WTC11 (cell line): Measurements from ENCODE around the gene NEDD9. TPM values are rescaled to one million over a fixed set of nuclear protein-coding genes. Genes with fewer than 3 reads are reported as not detected.

Experiments used
- ATAC-seq: fragments of 200-7000 bp; cut with Tn5 transposase; 2 replicates; pipeline ENCODE4 v1.10.0; 2021; ENCODE audit warnings: mild to moderate bottlenecking, moderate library complexity
- CTCF ChIA-PET: fragments of 300-600 bp; sonication (Branson Sonifier 250); formaldehyde crosslinking; loops from one replicate; lab custom pipeline; 2021; ENCODE audit warnings: antibody characterized with exemption; lab: Charles Lee
- POLR2A ChIA-PET: fragments of 350-600 bp; sonication (Branson Sonifier 250); formaldehyde crosslinking; loops from one replicate; lab custom pipeline; 2021; ENCODE audit warnings: antibody characterized with exemption; lab: Charles Lee
- DNase-seq: peaks from one replicate; pipeline ENCODE4 v3.0.0; 2021; ENCODE audit warnings: low spot score
- H3K27ac Mint-ChIP-seq: 2 replicates; pipeline ENCODE4 v1.8.0; 2021; ENCODE audit warnings: mixed read lengths
- H3K27me3 Mint-ChIP-seq: 2 replicates; pipeline ENCODE4 v1.8.0; 2021; ENCODE audit warnings: low read depth, mild to moderate bottlenecking, moderate library complexity, mixed read lengths
- H3K36me3 Mint-ChIP-seq: 2 replicates; pipeline ENCODE4 v1.8.0; 2021; ENCODE audit warnings: mixed read lengths
- H3K4me1 Mint-ChIP-seq: 2 replicates; pipeline ENCODE4 v1.8.0; 2022; ENCODE audit warnings: mixed read lengths
- H3K4me3 Mint-ChIP-seq: 2 replicates; pipeline ENCODE4 v1.8.0; 2021; ENCODE audit warnings: mild to moderate bottlenecking, moderate library complexity, mixed read lengths
- H3K9me3 Mint-ChIP-seq: 2 replicates; pipeline ENCODE4 v1.8.0; 2021; ENCODE audit warnings: mixed read lengths
- CBFB ChIP-seq: sonication (generic); formaldehyde crosslinking; IDR thresholded peaks from 2 replicates; pipeline ENCODE4 v1.8.1; 2022; ENCODE audit warnings: mild to moderate bottlenecking, low read depth, missing genetic modification reagents
- FOXJ3 ChIP-seq: sonication (generic); formaldehyde crosslinking; IDR thresholded peaks from 2 replicates; pipeline ENCODE4 v1.9.0; 2021; ENCODE audit warnings: missing genetic modification reagents, mild to moderate bottlenecking, borderline replicate concordance
- IRF2 ChIP-seq: sonication (generic); formaldehyde crosslinking; IDR thresholded peaks from 2 replicates; pipeline ENCODE4 v1.8.0; 2022; ENCODE audit warnings: low read depth, missing genetic modification reagents, borderline replicate concordance
- JUN ChIP-seq: sonication (generic); formaldehyde crosslinking; IDR thresholded peaks from 2 replicates; pipeline ENCODE4 v1.8.0; 2023; ENCODE audit warnings: mild to moderate bottlenecking, missing genetic modification reagents
- MXD4 ChIP-seq: fragments of 250-450 bp; sonication (Bioruptor Pico); IDR thresholded peaks from 2 replicates; pipeline ENCODE4 v1.8.0; 2021; ENCODE audit warnings: mild to moderate bottlenecking, moderate library complexity, borderline replicate concordance
- NFE2L1 ChIP-seq: sonication (generic); formaldehyde crosslinking; IDR thresholded peaks from 2 replicates; pipeline ENCODE4 v1.8.1; 2023; ENCODE audit warnings: missing genetic modification reagents
- OVOL2 ChIP-seq: fragments of 250-450 bp; sonication (Bioruptor Pico); IDR thresholded peaks from 2 replicates; pipeline ENCODE4 v1.9.0; 2021; ENCODE audit warnings: mild to moderate bottlenecking, borderline replicate concordance
- PRRX2 ChIP-seq: fragments of 250-450 bp; sonication (Bioruptor Pico); IDR thresholded peaks from 2 replicates; pipeline ENCODE4 v1.8.0; 2021; ENCODE audit warnings: mild to moderate bottlenecking
- SMAD3 ChIP-seq: sonication (generic); formaldehyde crosslinking; IDR thresholded peaks from 2 replicates; pipeline ENCODE4 v1.8.0; 2022; ENCODE audit warnings: missing genetic modification reagents, mild to moderate bottlenecking, borderline replicate concordance
- SMAD4 ChIP-seq: sonication (generic); formaldehyde crosslinking; IDR thresholded peaks from 2 replicates; pipeline ENCODE4 v1.8.0; 2022; ENCODE audit warnings: mild to moderate bottlenecking, missing genetic modification reagents
- SP1 ChIP-seq: sonication (generic); formaldehyde crosslinking; conservative IDR thresholded peaks from 2 replicates; pipeline ENCODE4 v1.8.1; 2022; ENCODE audit warnings: missing genetic modification reagents
- TEAD1 ChIP-seq: sonication (generic); formaldehyde crosslinking; IDR thresholded peaks from 2 replicates; pipeline ENCODE4 v1.8.0; 2022; ENCODE audit warnings: mild to moderate bottlenecking, missing genetic modification reagents
- TEAD4 ChIP-seq: sonication (generic); formaldehyde crosslinking; IDR thresholded peaks from 2 replicates; pipeline ENCODE4 v1.8.0; 2022; ENCODE audit warnings: mild to moderate bottlenecking, missing genetic modification reagents
- ZNF396 ChIP-seq: fragments of 250-450 bp; sonication (Bioruptor Pico); IDR thresholded peaks from 2 replicates; pipeline ENCODE4 v1.8.0; 2021; ENCODE audit warnings: mild to moderate bottlenecking, moderate library complexity, borderline replicate concordance
- total RNA-seq: library from RNA; stranded (reverse); gene quantifications from 3 replicates; pipeline ENCODE4 v1.2.3, GENCODE V29; 2021
- TF ChIP-seq, protein P1 (sequence below): fragments of 250-450 bp; sonication (Bioruptor Pico); conservative IDR thresholded peaks from 2 replicates; pipeline ENCODE4 v1.9.0; 2021; ENCODE audit warnings: mild to moderate bottlenecking
- TF ChIP-seq, protein P2 (sequence below): sonication (generic); formaldehyde crosslinking; IDR thresholded peaks from 2 replicates; pipeline ENCODE4 v1.8.0; 2022; ENCODE audit warnings: mild to moderate bottlenecking, missing genetic modification reagents
- TF ChIP-seq, protein P3 (sequence below): sonication (generic); formaldehyde crosslinking; IDR thresholded peaks from 2 replicates; pipeline ENCODE4 v1.8.1; 2023; ENCODE audit warnings: mild to moderate bottlenecking, missing genetic modification reagents, borderline replicate concordance
- TF ChIP-seq, protein P4 (sequence below): sonication (generic); formaldehyde crosslinking; IDR thresholded peaks from 2 replicates; pipeline ENCODE4 v1.8.0; 2023; ENCODE audit warnings: missing genetic modification reagents, mild to moderate bottlenecking, borderline replicate concordance
- TF ChIP-seq, protein P5 (sequence below): sonication (generic); formaldehyde crosslinking; IDR thresholded peaks from 2 replicates; pipeline ENCODE4 v1.8.0; 2022; ENCODE audit warnings: mild to moderate bottlenecking, missing genetic modification reagents
- TF ChIP-seq, protein P6 (sequence below): sonication (generic); formaldehyde crosslinking; IDR thresholded peaks from 2 replicates; pipeline ENCODE4 v1.8.1; 2023; ENCODE audit warnings: mild to moderate bottlenecking, missing genetic modification reagents

NEDD9 gene
- total RNA-seq, 1 experiment from 2014 or later = 9.8 TPM

DNA sequence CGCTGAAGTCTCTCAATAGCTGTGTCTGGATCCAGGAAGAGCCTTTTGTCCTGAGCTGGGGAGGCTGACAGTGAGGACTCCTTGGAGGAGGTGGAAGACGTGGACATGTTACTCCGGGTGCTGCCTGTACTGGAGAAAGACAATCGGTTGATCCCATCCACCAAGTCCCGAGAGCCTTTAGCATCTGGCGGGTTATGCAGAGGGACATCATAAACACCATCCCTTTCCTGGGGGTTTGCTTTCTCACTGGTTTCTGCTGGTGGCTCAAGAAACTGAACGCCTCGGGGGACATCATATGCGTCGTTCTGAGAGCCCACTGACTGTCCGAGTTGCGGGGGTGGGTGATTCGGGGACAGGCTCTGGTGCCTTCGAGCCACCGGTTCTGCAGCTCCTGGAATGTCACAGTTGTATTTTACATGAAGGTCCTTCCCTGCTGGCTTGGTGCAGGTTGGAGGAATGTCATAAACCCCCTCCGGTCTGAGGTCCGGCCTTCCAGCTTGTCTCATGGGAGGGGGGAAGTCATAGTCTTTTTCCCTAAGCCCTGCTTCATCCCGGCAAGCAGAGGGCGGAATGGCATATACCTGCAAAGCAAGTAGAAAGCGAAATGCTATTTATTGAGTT lies 41.7 kb downstream of the NEDD9 start:
- ChIA-PET POLR2A (no interaction called here), CTCF (interaction anchor here (0.7 kb wide), 1 partner anchor 306 kb away, joined by 3 read pairs; no protein-coding TSS in a partner anchor)
- no peak overlapping the region for H3K4me3 Mint-ChIP-seq
- peaks cover 42% of the 10 kb centered on the region for H3K4me1 Mint-ChIP-seq
- no peak overlapping the region for H3K27ac Mint-ChIP-seq
- peaks cover 57% of the 10 kb centered on the region for H3K36me3 Mint-ChIP-seq
- TF ChIP-seq FOXJ3 (CRISPR knock-in tag) (no peak), NFE2L1 (CRISPR knock-in tag) (no peak), SMAD3 (no peak), SP1 (no peak), ZNF396 (CRISPR knock-in tag) (no peak), SMAD4 (CRISPR knock-in tag) (no peak), CBFB (CRISPR knock-in tag) (no peak), TEAD1 (CRISPR knock-in tag) (no peak), JUN (no peak), TEAD4 (CRISPR knock-in tag) (no peak)
- TF ChIP-seq, protein P1, sequence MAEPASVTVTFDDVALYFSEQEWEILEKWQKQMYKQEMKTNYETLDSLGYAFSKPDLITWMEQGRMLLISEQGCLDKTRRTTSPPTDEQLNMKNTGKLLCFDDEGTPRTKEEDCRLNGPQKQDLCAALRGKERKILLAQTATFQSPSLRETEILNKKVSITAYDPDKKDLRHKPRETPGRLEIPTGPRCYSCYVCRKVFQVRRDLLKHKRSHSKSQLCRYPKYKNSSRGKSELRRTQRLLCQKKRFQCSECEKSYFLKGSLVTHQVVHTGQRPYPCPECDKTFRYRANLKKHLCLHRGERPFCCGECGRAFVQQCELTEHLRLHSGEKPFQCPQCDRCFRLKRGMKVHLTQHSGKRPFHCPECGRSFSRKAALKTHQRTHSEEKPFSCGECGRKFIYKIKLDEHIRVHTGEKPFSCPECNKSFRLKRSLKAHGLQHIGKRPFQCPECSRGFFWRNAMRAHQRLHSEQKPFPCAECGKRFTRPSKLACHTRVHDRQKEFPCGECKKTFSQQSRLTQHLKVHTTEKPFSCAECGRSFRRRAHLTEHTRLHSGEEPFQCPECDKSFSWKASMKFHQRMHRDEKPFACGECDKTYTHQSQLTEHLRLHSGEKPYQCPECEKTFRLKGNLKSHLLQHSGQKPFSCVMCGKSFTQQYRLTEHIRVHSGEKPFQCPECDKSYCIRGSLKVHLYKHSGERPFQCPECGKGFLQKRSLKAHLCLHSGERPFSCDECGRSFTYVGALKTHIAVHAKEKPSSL (CRISPR knock-in tag) = no peak
- TF ChIP-seq, protein P2, sequence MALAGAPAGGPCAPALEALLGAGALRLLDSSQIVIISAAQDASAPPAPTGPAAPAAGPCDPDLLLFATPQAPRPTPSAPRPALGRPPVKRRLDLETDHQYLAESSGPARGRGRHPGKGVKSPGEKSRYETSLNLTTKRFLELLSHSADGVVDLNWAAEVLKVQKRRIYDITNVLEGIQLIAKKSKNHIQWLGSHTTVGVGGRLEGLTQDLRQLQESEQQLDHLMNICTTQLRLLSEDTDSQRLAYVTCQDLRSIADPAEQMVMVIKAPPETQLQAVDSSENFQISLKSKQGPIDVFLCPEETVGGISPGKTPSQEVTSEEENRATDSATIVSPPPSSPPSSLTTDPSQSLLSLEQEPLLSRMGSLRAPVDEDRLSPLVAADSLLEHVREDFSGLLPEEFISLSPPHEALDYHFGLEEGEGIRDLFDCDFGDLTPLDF = no peak
- no peaks in the 10 kb centered on the region for H3K27me3 Mint-ChIP-seq
- DNase-seq (no peak), ATAC-seq (no peak)
- H3K9me3 Mint-ChIP-seq = peaks cover 5% of the 10 kb centered on the region

DNA sequence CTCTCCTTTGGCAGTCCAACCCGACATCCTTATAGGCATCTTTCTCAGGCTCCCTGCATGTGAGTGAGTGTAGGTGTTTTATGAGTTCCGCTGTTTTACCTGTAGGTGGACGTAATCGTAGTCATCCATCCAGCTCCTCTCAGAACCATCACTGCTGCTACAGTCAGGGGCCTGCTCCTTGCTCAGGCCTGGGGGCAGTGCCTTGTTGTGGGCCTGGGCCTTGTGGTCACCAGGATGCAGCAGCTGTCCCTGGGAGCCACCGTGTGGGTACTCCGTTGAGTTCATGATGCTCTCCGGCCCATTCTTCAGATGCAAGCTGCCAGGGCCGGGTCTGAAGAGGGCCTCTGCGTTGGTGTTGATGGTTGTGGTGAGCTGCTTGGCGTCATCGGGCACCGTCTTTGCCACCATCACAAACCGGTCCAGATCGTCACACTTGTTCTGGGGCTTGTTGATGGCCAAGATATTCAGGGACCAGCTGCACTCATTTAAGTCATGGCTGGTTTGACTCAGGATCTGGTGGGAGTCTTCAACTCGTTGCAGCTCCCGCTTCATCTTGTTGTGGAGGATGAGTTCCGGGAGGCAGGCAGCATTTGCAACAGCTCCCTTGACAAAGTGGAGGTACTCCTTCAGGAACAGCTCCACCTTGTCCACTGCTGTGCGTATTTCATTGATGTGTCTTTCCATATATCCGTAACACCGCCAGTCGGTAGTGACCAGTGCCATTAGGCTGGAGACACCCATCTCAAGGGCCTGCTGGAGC lies 42.4 kb downstream of the NEDD9 start:
- H3K4me1 Mint-ChIP-seq = peaks cover 35% of the 10 kb centered on the region
- no peak overlapping the region for H3K4me3 Mint-ChIP-seq
- no peak for DNase-seq
- ChIA-PET CTCF (interaction anchor here (0.7 to 1.7 kb wide), 2 partner anchors 17 to 307 kb away, joined by 3 to 7 read pairs; no protein-coding TSS in a partner anchor), POLR2A (no interaction called here)
- ATAC-seq = no peak
- no peaks in the 10 kb centered on the region for H3K27me3 Mint-ChIP-seq
- no peak overlapping the region for H3K27ac Mint-ChIP-seq
- peaks cover 64% of the 10 kb centered on the region for H3K36me3 Mint-ChIP-seq
- peaks cover 11% of the 10 kb centered on the region for H3K9me3 Mint-ChIP-seq
- TF ChIP-seq, protein P3, sequence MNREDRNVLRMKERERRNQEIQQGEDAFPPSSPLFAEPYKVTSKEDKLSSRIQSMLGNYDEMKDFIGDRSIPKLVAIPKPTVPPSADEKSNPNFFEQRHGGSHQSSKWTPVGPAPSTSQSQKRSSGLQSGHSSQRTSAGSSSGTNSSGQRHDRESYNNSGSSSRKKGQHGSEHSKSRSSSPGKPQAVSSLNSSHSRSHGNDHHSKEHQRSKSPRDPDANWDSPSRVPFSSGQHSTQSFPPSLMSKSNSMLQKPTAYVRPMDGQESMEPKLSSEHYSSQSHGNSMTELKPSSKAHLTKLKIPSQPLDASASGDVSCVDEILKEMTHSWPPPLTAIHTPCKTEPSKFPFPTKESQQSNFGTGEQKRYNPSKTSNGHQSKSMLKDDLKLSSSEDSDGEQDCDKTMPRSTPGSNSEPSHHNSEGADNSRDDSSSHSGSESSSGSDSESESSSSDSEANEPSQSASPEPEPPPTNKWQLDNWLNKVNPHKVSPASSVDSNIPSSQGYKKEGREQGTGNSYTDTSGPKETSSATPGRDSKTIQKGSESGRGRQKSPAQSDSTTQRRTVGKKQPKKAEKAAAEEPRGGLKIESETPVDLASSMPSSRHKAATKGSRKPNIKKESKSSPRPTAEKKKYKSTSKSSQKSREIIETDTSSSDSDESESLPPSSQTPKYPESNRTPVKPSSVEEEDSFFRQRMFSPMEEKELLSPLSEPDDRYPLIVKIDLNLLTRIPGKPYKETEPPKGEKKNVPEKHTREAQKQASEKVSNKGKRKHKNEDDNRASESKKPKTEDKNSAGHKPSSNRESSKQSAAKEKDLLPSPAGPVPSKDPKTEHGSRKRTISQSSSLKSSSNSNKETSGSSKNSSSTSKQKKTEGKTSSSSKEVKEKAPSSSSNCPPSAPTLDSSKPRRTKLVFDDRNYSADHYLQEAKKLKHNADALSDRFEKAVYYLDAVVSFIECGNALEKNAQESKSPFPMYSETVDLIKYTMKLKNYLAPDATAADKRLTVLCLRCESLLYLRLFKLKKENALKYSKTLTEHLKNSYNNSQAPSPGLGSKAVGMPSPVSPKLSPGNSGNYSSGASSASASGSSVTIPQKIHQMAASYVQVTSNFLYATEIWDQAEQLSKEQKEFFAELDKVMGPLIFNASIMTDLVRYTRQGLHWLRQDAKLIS (CRISPR knock-in tag) = no peak
- TF ChIP-seq PRRX2 (CRISPR knock-in tag) = no peak
- no peak for TF ChIP-seq MXD4 (CRISPR knock-in tag)
- no peak for TF ChIP-seq ZNF396 (CRISPR knock-in tag)
- no peak for TF ChIP-seq SP1
- TF ChIP-seq, protein P4, sequence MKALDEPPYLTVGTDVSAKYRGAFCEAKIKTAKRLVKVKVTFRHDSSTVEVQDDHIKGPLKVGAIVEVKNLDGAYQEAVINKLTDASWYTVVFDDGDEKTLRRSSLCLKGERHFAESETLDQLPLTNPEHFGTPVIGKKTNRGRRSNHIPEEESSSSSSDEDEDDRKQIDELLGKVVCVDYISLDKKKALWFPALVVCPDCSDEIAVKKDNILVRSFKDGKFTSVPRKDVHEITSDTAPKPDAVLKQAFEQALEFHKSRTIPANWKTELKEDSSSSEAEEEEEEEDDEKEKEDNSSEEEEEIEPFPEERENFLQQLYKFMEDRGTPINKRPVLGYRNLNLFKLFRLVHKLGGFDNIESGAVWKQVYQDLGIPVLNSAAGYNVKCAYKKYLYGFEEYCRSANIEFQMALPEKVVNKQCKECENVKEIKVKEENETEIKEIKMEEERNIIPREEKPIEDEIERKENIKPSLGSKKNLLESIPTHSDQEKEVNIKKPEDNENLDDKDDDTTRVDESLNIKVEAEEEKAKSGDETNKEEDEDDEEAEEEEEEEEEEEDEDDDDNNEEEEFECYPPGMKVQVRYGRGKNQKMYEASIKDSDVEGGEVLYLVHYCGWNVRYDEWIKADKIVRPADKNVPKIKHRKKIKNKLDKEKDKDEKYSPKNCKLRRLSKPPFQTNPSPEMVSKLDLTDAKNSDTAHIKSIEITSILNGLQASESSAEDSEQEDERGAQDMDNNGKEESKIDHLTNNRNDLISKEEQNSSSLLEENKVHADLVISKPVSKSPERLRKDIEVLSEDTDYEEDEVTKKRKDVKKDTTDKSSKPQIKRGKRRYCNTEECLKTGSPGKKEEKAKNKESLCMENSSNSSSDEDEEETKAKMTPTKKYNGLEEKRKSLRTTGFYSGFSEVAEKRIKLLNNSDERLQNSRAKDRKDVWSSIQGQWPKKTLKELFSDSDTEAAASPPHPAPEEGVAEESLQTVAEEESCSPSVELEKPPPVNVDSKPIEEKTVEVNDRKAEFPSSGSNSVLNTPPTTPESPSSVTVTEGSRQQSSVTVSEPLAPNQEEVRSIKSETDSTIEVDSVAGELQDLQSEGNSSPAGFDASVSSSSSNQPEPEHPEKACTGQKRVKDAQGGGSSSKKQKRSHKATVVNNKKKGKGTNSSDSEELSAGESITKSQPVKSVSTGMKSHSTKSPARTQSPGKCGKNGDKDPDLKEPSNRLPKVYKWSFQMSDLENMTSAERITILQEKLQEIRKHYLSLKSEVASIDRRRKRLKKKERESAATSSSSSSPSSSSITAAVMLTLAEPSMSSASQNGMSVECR (CRISPR knock-in tag) = no peak
- TF ChIP-seq IRF2 (CRISPR knock-in tag) = no peak
- TF ChIP-seq, protein P5, sequence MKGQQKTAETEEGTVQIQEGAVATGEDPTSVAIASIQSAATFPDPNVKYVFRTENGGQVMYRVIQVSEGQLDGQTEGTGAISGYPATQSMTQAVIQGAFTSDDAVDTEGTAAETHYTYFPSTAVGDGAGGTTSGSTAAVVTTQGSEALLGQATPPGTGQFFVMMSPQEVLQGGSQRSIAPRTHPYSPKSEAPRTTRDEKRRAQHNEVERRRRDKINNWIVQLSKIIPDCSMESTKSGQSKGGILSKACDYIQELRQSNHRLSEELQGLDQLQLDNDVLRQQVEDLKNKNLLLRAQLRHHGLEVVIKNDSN (CRISPR knock-in tag) = no peak
- no peak for TF ChIP-seq OVOL2
- TF ChIP-seq, protein P6, sequence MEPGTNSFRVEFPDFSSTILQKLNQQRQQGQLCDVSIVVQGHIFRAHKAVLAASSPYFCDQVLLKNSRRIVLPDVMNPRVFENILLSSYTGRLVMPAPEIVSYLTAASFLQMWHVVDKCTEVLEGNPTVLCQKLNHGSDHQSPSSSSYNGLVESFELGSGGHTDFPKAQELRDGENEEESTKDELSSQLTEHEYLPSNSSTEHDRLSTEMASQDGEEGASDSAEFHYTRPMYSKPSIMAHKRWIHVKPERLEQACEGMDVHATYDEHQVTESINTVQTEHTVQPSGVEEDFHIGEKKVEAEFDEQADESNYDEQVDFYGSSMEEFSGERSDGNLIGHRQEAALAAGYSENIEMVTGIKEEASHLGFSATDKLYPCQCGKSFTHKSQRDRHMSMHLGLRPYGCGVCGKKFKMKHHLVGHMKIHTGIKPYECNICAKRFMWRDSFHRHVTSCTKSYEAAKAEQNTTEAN (CRISPR knock-in tag) = no peak
